Measurements from ENCODE around the gene IL17C. TPM values are rescaled to one million over a fixed set of nuclear protein-coding genes. Genes with fewer than 3 reads are reported as not detected.

Gene IL17C
- total and polyA plus RNA-seq, 9 of the 15 experiments (the other 6 are each of a cell fraction or from before 2014, with no cell fraction given): not detected

DNA sequence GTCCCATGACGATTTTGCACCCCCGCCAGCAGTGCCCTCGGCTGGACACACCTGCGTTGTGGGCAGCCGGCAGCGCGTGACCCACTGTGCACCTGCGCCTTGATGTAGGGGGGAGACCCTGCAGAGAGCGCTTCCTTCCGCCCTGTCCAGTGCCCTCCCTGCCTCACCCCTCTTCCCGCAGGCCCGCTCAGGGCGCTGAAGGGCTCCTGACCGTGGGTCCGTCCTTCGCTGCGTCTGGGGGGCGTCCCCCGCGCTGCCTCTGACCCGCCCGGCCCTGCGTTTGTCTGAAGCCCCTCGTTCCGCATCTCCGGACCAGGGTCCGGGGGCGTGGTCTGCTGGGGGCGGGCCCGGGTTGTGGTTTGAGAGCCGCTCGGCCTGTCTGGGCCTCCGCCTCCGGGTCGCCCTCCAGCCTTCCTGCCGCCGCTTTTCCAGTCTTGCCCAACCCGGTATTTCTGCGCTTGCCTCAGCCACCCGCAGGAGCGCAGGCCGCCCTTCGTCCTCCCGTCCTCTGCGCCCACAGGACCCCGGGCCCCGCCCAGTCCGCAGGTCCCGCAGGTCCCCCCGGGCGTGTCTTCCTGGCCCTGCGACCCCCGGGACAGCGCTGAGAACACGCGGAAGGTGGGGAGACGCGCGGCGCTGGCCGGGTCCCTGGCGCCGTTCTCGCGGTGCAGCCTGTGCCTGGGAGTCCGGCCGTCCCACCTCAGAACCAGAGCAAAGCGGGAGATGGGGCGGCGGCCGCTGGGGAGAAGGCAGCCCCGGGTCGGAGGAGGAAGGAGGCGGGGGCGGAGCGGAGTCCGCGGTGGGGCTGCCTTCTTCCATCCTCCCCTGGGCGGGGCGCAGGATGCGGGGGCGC, 4.0 kb upstream of the IL17C start (continued):
- TF ChIP-seq, protein P1, sequence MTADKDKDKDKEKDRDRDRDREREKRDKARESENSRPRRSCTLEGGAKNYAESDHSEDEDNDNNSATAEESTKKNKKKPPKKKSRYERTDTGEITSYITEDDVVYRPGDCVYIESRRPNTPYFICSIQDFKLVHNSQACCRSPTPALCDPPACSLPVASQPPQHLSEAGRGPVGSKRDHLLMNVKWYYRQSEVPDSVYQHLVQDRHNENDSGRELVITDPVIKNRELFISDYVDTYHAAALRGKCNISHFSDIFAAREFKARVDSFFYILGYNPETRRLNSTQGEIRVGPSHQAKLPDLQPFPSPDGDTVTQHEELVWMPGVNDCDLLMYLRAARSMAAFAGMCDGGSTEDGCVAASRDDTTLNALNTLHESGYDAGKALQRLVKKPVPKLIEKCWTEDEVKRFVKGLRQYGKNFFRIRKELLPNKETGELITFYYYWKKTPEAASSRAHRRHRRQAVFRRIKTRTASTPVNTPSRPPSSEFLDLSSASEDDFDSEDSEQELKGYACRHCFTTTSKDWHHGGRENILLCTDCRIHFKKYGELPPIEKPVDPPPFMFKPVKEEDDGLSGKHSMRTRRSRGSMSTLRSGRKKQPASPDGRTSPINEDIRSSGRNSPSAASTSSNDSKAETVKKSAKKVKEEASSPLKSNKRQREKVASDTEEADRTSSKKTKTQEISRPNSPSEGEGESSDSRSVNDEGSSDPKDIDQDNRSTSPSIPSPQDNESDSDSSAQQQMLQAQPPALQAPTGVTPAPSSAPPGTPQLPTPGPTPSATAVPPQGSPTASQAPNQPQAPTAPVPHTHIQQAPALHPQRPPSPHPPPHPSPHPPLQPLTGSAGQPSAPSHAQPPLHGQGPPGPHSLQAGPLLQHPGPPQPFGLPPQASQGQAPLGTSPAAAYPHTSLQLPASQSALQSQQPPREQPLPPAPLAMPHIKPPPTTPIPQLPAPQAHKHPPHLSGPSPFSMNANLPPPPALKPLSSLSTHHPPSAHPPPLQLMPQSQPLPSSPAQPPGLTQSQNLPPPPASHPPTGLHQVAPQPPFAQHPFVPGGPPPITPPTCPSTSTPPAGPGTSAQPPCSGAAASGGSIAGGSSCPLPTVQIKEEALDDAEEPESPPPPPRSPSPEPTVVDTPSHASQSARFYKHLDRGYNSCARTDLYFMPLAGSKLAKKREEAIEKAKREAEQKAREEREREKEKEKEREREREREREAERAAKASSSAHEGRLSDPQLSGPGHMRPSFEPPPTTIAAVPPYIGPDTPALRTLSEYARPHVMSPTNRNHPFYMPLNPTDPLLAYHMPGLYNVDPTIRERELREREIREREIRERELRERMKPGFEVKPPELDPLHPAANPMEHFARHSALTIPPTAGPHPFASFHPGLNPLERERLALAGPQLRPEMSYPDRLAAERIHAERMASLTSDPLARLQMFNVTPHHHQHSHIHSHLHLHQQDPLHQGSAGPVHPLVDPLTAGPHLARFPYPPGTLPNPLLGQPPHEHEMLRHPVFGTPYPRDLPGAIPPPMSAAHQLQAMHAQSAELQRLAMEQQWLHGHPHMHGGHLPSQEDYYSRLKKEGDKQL (CRISPR knock-in tag; IDR thresholded peaks at IDR 0.05; ENCODE audit: borderline replicate concordance): peak; percentile 94; the same call in 1 of the 2 replicates
- no peak for TF ChIP-seq ZNF717 (CRISPR knock-in tag; IDR thresholded peaks at IDR 0.05)
- TF ChIP-seq ZNF699 (CRISPR knock-in tag; IDR thresholded peaks at IDR 0.05; ENCODE audit: insufficient replicate concordance): no peak
- peak; percentile 99 for TF ChIP-seq EGR1 (conservative IDR thresholded peaks at IDR 0.05)
- TF ChIP-seq ZFP36 (IDR thresholded peaks at IDR 0.05; ENCODE audit: low read depth, low read length, partially characterized antibody): peak; percentile 99
- TF ChIP-seq, protein P2, sequence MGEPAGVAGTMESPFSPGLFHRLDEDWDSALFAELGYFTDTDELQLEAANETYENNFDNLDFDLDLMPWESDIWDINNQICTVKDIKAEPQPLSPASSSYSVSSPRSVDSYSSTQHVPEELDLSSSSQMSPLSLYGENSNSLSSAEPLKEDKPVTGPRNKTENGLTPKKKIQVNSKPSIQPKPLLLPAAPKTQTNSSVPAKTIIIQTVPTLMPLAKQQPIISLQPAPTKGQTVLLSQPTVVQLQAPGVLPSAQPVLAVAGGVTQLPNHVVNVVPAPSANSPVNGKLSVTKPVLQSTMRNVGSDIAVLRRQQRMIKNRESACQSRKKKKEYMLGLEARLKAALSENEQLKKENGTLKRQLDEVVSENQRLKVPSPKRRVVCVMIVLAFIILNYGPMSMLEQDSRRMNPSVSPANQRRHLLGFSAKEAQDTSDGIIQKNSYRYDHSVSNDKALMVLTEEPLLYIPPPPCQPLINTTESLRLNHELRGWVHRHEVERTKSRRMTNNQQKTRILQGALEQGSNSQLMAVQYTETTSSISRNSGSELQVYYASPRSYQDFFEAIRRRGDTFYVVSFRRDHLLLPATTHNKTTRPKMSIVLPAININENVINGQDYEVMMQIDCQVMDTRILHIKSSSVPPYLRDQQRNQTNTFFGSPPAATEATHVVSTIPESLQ (CRISPR knock-in tag; IDR thresholded peaks at IDR 0.05): peak; percentile 59; the same call in 1 of the 2 replicates
- TF ChIP-seq U2AF1 (optimal IDR thresholded peaks at IDR 0.05; ENCODE audit: low read depth, low read length): peak; percentile 86
- TF ChIP-seq MAZ (CRISPR knock-in tag; conservative IDR thresholded peaks at IDR 0.05 in 1 of 2, IDR thresholded peaks at IDR 0.05 in 1 of 2): peak; percentile 37 to 66; a peak in 2 of 4 replicates
- TF ChIP-seq YBX1 (IDR thresholded peaks at IDR 0.05): no peak
- no peak for TF ChIP-seq ZKSCAN3 (CRISPR knock-in tag; IDR thresholded peaks at IDR 0.05)
- peak; percentile 79 for TF ChIP-seq CEBPB (tag; IDR thresholded peaks at IDR 0.05)
- TF ChIP-seq MIER1 (IDR thresholded peaks at IDR 0.05; ENCODE audit: low read depth): no peak
- TF ChIP-seq KLF10 (CRISPR knock-in tag; IDR thresholded peaks at IDR 0.05): no peak
- 0 out of 4 replicates have a peak, but pooled peaks of 1 of the 2 experiments have one; percentile 25 for TF ChIP-seq MNT (conservative IDR thresholded peaks at IDR 0.05)
- no peak for TF ChIP-seq STAT5A (IDR thresholded peaks at IDR 0.05; ENCODE audit: borderline replicate concordance, low read length)
- TF ChIP-seq CTBP1 (IDR thresholded peaks at IDR 0.05; ENCODE audit: borderline replicate concordance): peak; percentile 64; the same call in 1 of the 2 replicates
- TF ChIP-seq CXXC5 (CRISPR knock-in tag; IDR thresholded peaks at IDR 0.05): 0 out of 2 replicates have a peak, but pooled peaks have one; percentile 23
- TF ChIP-seq SMAD4 (CRISPR knock-in tag; conservative IDR thresholded peaks at IDR 0.05): peak; percentile 48
- 0 out of 2 replicates have a peak, but pooled peaks have one; percentile 9 for TF ChIP-seq L3MBTL2 (IDR thresholded peaks at IDR 0.05)

Data from K562 (cell line).